Loucy (cell line): ENCODE data around the gene ATP10A.

Experiments
- H2AFZ ChIP-seq: fragments of 200-600 bp; sonication (generic); 2 replicates; pipeline ENCODE4 v1.6.0; 2016; ENCODE audit warnings: antibody characterized with exemption, mild to moderate bottlenecking, low read length, moderate library complexity
- H3F3A ChIP-seq: fragments of 200-600 bp; 2 replicates; pipeline ENCODE4 v1.6.0; 2016; ENCODE audit warnings: antibody characterized with exemption, low read depth, mild to moderate bottlenecking
- H3K27me3 ChIP-seq: fragments of 200-600 bp; sonication (generic); 2 replicates; pipeline ENCODE4 v1.6.1; 2014; ENCODE audit warnings: low read length, mild to moderate bottlenecking; ENCODE audit not compliant: insufficient read depth, poor library complexity, severe bottlenecking
- H3K36me3 ChIP-seq: fragments of 200-600 bp; sonication (generic); 2 replicates; pipeline ENCODE4 v1.6.1; 2016; ENCODE audit warnings: low read length; ENCODE audit not compliant: insufficient read depth
- H3K4me1 ChIP-seq: fragments of 200-600 bp; sonication (generic); 2 replicates; pipeline ENCODE4 v1.5.1; 2014; ENCODE audit warnings: low read length, mild to moderate bottlenecking; ENCODE audit not compliant: insufficient read depth, poor library complexity, severe bottlenecking
- H3K4me2 ChIP-seq: fragments of 200-600 bp; sonication (generic); 2 replicates; pipeline ENCODE4 v1.6.0; 2014; ENCODE audit warnings: antibody characterized with exemption, low read length, low read depth, mild to moderate bottlenecking; ENCODE audit not compliant: poor library complexity, severe bottlenecking
- H3K4me3 ChIP-seq: fragments of 200-600 bp; sonication (generic); 2 replicates; pipeline ENCODE4 v1.5.1; 2014; ENCODE audit warnings: low read length, mild to moderate bottlenecking, mixed read lengths; ENCODE audit not compliant: poor library complexity, severe bottlenecking
- H3K79me2 ChIP-seq: fragments of 200-600 bp; sonication (generic); 2 replicates; pipeline ENCODE4 v1.6.1; 2014; ENCODE audit warnings: low read length; ENCODE audit not compliant: insufficient read depth
- H3K9ac ChIP-seq: fragments of 200-600 bp; sonication (generic); 2 replicates; pipeline ENCODE4 v1.6.0; 2014; ENCODE audit warnings: mild to moderate bottlenecking, low read depth, low read length, moderate library complexity; ENCODE audit not compliant: poor library complexity, severe bottlenecking
- H3K9me2 ChIP-seq: fragments of 200-600 bp; sonication (generic); replicated peaks from 2 replicates; pipeline ENCODE4 v1.6.1; 2016; ENCODE audit warnings: low read depth, low read length, mixed read lengths
- H3K9me3 ChIP-seq: fragments of 200-600 bp; sonication (generic); 2 replicates; pipeline ENCODE4 v1.6.1; 2014; ENCODE audit warnings: mild to moderate bottlenecking, antibody characterized with exemption, low read length, low read depth; ENCODE audit not compliant: insufficient read depth
- H4K20me1 ChIP-seq: fragments of 200-600 bp; sonication (generic); 2 replicates; pipeline ENCODE4 v1.6.0; 2014; ENCODE audit warnings: antibody characterized with exemption, low read length, mild to moderate bottlenecking; ENCODE audit not compliant: insufficient read depth, poor library complexity, severe bottlenecking
- CTCF ChIP-seq: fragments of 200-600 bp; sonication (generic); conservative IDR thresholded peaks from 2 replicates; pipeline ENCODE4 v1.5.1; 2014; ENCODE audit warnings: mild to moderate bottlenecking, antibody characterized with exemption, low read length
- EZH2phosphoT487 ChIP-seq: fragments of 200-600 bp; IDR thresholded peaks from 2 replicates; pipeline ENCODE4 v1.6.1; 2018; ENCODE audit warnings: antibody characterized with exemption, mild to moderate bottlenecking, moderate library complexity, borderline replicate concordance

Gene ATP10A

GRCh38 chr15:25900431-25900830 lies 37.3 kb upstream of the ATP10A start:
- no peak for TF ChIP-seq CTCF
- no peaks in the 10 kb centered on the region for H4K20me1 ChIP-seq
- H3K4me1 ChIP-seq, result no peaks in the 10 kb centered on the region
- no peaks in the 10 kb centered on the region for H3K36me3 ChIP-seq
- H3K9ac ChIP-seq, result no peak overlapping the region
- no peak overlapping the region for H2AFZ ChIP-seq
- H3K27me3 ChIP-seq, result no peaks in the 10 kb centered on the region
- no peak overlapping the region for H3K4me2 ChIP-seq
- no peaks in the 10 kb centered on the region for H3F3A ChIP-seq
- peaks cover 8% of the 10 kb centered on the region; the same call in 1 of the 2 replicates for H3K9me3 ChIP-seq
- no peak overlapping the region for H3K4me3 ChIP-seq
- no peaks in the 10 kb centered on the region for H3K79me2 ChIP-seq
- H3K9me2 ChIP-seq, result no peaks in the 10 kb centered on the region

- Histone ChIP-seq H3K4me1 (no peaks in the 10 kb centered on the region), H3K4me3 (no peak overlapping the region), H3K9me2 (no peaks in the 10 kb centered on the region), H3K79me2 (no peaks in the 10 kb centered on the region), H3K27me3 (no peaks in the 10 kb centered on the region), H4K20me1 (no peaks in the 10 kb centered on the region), H3F3A (no peaks in the 10 kb centered on the region), H3K36me3 (no peaks in the 10 kb centered on the region), H2AFZ (no peak overlapping the region), H3K9ac (no peak overlapping the region), H3K4me2 (no peak overlapping the region), H3K9me3 (peaks cover 8% of the 10 kb centered on the region; the same call in 1 of the 2 replicates)
- TF ChIP-seq EZH2phosphoT487, result no peak
- no peak for TF ChIP-seq CTCF
Observed at GRCh38 chr15:25899870-25900269, 36.7 kb upstream of the ATP10A start.

GRCh38 chr15:25897658-25898057 lies 34.5 kb upstream of the ATP10A start:
- H3K36me3 ChIP-seq, result no peaks in the 10 kb centered on the region
- no peaks in the 10 kb centered on the region for H3F3A ChIP-seq
- peaks cover 2% of the 10 kb centered on the region; the same call in 1 of the 2 replicates for H3K9me3 ChIP-seq
- H3K27me3 ChIP-seq, result no peaks in the 10 kb centered on the region
- H3K4me1 ChIP-seq, result no peaks in the 10 kb centered on the region
- no peak overlapping the region for H3K9ac ChIP-seq
- TF ChIP-seq EZH2phosphoT487 (no peak), CTCF (no peak)
- H3K4me3 ChIP-seq, result no peak overlapping the region
- no peak overlapping the region for H3K4me2 ChIP-seq
- H4K20me1 ChIP-seq, result no peaks in the 10 kb centered on the region
- H3K9me2 ChIP-seq, result no peaks in the 10 kb centered on the region
- no peak overlapping the region for H2AFZ ChIP-seq
- no peaks in the 10 kb centered on the region for H3K79me2 ChIP-seq
